Stimulated activated CD8-positive, alpha-beta memory T cell treated with anti-CD3 and anti-CD28 coated beads, Interleukin-15, amount 100 ng/mL, for 48 hours (primary cell): ENCODE results near the gene TP53AIP1.

Source experiments
- DNase-seq, 2 donors: peaks; one replicate each; pipeline ENCODE4 v3.0.0-alpha.2; 2020; ENCODE audit warnings: low read depth in 2 of 2

TP53AIP1 gene

DNA sequence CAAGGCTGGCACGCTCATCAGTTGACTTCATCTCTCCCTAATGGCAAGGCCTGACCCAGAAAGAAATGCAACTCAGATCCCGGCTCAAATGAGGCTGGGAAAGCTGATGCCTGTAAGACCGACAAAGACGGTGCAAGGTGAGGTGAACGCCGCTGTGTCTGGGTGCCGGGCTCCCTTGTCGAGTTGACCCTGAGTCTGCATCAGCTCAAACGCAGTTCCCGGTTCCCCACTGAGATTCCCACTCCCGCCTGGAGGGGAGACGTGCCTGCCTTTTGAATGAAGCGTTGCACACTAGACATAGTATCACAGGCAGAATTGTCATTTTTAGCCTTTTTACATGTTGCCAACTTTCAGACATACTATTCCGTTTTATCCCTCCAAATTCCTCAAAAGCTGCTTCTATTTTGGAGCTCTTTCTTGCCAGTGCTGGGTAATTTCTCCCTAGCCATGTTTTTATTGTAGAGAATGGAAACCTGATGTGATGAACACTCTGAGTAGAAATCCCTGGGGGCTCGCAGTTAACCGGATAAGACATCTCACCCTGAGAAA is 831 bp upstream of the TP53AIP1 start:
- no peak for DNase-seq

DNA sequence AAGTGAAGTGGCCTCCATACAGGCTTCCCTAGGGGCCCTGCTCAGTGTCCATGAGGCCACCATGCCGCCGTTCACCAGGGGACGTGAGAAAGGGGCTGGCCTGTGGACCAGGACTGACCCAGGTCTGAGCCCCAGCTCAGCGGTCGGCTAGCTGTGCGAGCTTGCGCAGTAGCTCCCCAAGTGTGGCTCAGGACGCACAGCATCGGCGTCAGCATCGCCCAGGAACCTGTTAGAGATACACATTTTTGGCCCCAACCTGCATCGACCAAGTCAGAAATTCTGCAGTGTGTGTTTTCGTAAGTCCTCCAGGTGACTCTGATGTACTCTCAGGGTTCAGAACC is 429 bp downstream of the TP53AIP1 start:
- DNase-seq = no peak

DNA sequence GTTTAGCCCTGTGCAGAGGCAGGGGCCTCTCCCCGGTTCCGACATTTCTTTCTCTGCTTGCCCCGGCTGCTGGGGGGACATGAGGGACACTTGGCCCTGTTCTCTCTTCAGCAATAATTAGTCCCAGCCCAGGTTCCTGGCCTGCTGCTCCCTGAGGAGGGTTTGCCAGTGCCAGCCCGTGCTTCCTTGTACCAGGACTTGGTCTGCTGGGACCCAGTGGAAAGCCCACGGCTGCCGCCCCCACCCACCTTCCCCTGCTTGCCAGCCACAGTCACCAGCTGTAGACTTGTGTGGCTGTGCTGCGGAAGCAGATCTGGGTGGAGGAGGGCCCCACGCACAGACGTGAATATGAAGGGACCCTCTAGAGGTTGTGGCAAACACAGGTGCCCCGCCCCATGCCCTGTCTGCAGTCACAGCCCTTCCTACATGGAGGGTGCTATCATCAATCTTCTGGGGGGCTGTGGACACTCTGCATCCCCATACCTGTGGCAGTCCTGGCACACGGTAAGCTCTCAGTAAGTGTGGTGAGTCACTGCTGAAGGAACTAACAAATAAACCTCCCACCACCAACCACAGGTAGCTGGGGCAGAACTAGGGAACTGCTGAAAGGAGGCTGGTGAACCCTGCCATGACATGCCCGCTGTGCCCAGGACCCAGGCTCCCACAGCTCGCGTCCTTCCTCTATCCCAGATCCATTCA is 949 bp downstream of the TP53AIP1 start:
- no peak for DNase-seq

DNA sequence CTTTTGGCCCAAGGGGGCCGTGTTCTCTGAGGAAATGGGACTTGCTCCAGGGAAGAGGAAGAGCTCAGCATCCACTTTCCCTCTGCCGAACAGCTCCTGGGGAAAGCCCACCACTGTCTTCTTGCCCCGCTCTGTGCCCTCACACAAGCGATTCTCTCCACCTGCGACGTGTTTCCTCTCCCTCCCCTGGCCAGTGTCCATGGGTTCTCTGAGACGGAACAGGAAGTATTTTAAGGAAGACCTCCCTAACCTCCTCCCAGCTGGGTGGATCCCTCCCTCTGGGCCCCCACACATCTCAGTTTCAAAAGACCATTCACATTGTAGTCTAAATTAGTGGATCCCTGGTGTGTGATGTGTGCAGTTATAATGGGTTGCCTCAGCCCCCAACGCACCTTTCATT is 1.6 kb downstream of the TP53AIP1 start:
- DNase-seq = no peak

DNA sequence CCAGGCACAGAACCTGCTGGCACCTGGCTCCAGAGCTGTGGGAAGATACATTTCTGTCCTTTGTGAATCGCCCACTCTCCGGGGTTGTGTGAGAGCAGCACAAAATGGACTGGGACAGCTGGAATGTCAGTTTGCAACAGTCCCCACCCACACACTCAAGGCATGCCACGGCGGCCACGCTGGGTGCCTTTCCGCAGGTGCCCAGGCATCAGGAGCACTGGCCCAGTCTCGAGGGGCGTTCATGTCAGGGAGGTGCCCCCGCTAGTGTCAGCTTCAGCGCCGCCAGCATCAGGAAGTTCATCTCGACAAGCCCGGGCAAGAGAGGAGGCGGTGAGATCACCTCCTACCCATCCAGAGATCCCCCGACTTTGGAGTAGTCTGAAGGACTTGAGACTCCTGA is 2.1 kb downstream of the TP53AIP1 start:
- DNase-seq = no peak

DNA sequence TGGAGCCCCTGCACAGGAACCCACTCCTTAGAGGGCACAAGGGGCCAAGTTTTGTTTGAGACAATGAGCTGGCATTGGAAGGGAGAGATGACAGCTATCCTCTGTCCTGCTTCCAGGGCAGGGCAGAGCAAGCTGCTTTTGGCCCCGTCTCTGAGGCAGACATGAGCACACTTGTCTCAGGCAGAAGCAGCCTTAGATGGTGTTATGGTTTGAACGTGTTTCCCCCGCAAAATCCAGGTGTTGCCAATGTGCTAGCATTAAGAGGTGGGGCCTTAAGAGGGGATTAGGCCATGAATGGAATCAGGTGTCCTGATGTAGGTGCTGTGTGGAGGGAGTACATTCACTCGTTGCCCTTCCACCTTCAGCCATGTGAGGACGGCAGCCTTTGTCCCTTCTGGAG is 2.5 kb downstream of the TP53AIP1 start:
- no peak for DNase-seq

DNA sequence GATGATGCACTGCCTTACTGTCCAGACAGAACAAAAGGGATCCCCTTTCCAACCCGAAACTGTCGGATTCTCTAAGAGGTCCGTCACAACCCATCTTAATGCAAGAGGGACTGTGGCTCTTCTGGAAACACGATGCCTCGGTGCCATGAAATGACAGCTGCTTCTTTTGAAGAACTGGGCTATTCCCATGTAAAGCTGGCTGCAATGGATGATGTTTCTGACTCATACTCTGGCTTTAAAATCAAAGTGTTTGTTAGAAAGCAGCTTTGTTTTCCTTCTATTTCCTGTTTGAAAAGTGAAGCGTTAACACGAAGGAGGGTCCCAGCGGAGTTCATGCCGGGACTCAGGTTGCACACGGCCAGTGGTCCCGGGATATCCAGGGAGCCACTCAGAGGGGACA is 3.1 kb downstream of the TP53AIP1 start:
- no peak for DNase-seq

DNA sequence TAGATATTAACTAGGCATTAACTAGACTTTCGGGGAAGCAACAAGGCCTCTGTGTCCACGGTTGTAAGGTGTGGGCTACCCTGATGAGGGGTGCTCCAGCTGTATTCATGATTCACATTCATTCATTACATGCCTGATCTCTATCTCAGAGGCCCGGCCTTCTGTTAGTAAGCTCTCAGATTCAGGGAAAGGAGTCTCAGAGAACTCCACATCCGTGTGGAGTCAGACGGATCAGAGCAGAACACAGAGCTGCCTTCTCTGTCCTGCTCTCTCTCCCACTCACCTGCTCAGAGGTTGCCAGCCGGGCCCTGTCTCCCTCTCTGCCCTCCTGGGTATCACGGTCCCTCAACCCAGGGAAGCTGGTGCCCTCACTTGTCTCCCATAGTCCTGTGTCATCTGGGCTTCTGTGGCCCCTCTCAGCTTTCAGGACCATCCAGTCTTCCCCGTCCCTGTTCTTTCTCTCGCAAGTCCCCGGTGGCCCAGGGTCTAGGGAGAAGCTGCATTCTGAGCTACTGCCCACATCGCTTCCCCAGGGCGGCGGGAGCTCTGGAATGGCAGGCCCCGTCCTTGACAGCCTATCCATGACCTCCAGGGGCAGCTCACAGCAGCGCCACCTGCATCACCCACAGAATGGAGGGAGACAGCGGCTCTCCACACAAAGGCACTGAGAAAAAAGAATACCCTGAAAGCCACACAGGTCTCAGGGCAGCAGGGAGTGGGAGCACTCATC is 4.3 kb downstream of the TP53AIP1 start:
- DNase-seq = no peak

DNA sequence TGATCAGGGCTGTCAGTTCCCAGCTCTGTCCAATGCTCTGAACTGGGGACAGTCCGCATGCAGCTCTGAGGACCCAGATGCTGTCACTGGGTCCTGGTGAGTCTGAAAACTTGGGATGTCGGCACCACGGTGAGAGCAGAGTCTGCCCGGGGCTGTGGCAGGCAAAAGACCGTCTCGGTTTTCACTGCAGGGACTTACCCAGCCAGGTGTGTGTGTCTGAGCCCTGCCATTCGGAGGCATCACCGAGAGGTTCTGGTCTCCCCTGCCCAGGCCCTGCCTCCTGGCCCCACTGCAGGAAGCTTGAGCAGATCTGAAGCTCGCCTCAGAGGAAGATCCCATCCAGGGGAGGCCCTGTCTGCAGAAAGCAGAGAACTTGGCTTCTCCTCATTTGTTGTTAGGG is 5.2 kb downstream of the TP53AIP1 start:
- no peak for DNase-seq

DNA sequence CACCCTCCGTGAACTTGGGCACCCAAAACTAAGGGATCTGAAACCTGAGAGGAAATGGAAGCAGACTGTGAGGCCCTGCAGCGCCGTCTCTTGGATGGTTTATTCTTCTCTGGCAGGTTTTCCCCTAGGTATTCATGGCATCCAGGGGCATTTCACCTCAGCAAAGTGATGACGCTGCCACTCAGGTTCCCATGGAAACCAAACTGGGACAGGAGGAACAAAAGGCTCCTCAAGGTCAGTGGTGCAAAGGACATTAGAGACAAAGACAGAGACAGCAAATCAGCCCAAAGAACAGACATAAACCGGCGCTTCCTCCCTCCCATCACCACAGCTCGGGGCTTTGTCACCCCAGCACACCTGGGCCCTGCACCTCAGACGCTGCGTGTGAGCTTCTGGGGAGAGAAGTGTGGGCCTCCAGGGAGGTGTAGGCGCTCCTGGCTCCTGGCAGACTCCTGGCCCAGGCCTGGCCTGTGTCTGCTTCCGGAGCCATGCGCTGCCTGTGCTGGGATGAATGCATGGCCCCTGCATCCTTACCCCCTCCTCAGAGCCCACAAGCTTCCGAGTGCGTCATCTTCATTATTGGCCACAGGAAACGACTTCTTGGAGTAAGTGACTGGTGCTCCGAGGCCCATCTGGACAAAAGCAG is 5.9 kb downstream of the TP53AIP1 start:
- no peak for DNase-seq

DNA sequence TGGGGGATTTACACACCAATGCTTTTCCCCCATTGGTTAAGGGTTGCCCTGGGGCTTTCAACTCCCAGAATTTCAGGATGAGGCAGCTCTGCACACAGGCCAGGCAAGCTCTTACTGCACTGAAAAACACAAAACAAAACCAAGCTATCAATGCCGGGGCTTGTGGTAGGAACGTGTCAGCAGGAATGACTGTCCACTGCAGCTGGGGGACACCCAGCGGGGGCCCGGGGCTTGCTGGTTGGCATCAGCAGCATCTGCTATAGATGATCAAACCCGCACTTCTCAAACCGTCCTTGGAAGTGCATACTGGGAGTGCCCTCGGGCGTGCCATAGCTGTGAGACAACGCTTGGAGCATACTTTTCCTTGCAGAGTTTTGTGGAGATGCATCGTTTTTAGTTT is 7.7 kb downstream of the TP53AIP1 start:
- no peak for DNase-seq

DNA sequence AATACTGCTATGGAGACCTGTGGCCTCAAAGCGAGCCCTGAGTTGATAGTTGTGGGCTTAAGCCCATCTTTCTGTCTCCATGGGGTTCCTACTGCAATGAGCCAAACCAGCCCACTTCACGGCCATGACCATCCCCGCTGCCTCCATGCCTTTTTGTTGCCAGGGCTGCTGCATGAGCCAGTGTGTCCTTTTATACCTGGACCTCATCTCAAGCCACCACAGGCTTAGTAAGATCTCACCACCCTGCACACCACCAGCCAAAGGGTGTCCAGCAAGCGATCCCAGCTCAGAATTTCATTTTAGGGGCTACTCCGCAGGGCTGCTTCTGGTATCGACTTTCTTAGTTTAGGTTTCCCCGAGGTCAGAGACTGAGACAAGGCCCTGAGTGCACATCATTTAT is 8.3 kb downstream of the TP53AIP1 start:
- DNase-seq = no peak

DNA sequence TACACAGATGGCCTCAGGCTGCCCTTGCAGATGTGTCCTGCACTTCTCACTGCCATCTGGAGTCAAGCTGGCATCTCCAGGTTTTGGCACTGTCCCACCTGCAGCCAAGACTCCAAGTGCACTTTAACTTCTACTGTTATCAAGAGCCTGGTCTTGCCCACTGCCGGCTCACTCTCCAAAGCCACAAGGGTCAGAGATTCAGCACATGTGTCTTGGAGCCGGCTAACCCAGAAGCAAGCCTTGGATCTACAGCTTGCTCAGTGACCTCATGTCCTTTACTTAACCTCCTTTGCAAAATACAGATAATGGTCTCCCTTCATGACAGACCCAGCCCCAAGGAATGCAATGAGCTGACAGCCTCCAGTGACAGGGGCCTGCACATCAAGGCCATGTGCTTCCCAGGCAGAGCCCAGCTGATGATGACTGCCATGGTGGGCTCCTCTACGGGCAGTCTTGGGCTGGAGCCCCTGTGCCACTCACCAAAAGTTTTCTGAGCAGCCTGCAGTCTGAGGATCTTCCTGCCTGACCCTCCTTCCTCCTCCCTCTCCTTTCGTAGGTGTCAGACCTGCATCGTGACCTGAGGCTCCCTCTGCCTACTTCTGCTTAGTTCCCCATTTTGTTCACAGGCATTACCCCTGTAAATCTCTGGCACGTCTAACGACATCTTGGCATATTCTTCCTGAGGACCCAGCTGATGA is 9.0 kb downstream of the TP53AIP1 start:
- no peak for DNase-seq

DNA sequence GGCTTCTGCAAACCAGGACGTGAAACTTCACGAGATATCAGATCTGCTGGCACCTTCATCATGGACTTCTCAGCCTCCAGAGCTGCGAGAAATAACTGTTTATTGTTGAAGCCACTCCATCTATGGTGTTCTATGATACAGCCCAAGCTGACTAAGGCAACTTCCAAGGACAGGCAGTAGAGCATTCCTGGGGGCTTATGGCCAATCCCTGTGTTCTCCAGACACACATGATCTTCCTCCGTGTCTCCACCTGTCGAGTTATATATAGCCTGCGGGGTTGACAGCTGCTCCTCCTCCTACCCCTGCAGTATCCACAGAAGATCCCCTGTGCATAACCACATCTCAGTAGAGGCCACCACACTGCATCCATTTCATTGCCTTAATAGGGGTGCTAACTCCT is 11.0 kb downstream of the TP53AIP1 start:
- no peak for DNase-seq

DNA sequence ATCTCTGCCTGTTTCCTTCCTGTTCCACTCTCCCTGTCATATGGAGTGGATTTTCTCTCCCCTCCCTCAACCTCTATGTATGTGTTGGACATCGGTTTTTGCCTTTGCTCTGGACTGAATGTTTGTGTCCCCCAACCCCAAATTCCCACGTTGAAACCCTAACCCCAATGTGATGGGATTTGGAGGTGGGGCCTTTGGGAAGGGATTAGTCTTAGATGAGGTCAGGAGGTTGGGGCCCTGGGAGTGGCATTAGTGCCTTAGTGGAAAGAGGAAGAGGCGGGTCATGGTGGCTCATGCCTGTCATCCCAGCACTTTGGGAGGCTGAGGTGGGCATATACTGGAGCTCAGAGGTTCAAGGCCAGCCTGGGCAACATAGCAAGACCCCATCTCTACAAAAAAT is 11.6 kb downstream of the TP53AIP1 start:
- no peak for DNase-seq

DNA sequence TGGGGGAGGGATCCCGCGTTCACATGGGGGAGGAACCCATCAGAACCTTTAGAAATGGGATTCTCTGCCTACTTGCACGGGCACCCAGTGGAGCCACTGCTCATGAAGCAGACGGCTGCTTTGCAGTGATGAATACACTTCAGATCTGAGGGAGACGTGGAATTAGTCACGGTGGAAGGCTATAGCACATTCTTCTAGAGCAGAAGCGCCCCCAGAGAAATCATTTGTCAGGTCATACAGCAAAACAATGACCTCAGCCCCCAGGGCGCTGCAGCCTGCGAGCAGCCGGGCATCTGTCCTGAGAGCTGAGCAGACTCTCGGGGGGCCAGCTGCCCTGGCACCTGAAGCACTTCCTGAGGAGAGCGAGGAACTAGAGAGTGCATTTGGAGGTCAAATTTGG is 12.7 kb downstream of the TP53AIP1 start:
- no peak for DNase-seq

DNA sequence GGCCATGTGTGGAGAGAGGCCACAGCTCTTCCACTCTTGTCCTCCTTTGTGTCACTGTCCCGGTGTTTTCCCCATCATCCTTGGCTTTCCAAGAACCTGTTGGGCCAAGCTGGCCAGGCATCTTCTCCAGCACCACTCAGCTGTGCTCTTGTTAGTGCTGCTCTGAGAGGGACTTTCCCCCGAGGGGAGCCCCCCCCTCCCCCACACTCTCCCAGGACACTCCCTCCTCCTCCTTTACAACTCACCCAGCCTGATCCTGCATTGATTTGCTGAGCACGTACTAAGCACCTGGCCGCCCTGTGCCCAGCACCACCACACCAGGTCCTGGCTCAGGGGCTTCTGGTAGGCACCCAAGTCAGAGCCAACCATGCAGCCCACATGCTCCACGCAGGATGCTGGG is 13.2 kb downstream of the TP53AIP1 start:
- DNase-seq = no peak

DNA sequence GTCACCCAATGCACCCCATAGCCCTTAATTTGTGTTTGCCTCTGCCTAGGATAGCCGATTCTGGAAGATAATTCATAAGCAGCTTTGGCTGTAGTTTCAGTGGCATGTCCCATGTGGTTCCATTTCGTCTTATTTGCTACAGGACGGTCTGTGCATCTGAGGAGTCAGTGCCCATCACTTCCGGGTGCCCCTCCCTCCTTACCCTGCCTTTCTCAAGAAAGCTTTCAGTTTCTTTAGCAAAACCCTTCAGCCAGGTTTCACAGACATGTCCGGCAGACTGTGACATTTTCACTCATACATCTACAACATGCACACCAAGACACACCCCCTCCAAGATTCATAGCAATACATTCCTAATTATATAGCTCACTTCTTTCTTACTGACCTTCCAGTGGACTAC is 14.3 kb downstream of the TP53AIP1 start:
- DNase-seq = no peak

DNA sequence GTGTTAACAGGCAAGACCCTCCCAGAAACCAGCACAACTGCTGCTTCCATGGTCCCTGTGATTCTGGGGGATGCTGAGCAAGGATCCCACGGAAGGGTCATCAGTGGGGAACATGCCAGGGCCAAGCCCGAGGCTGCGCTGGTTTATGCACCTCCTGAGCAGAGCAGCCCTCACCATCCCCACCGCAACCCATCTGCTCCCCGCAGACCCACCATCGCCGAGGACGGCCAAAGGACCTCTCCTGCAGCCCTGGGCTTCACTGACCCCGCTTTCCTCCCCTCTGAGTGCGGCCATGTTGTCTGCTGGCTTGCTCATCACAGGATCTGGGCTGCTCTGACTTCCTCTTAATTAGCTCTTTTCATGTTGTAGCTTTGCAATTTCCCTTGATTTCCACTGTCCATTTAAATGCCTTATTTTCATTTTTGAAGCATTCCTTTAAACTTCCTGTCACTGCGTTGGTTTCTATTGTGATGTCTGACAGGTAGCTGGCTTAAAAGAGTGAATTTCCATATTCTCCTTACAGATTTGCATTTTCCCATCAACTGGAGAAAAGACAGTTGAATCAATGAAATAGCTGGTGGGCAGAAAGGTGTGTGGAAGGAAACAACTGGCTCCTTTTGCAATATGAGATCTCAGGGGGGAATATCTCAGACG is 14.9 kb downstream of the TP53AIP1 start:
- no peak for DNase-seq

DNA sequence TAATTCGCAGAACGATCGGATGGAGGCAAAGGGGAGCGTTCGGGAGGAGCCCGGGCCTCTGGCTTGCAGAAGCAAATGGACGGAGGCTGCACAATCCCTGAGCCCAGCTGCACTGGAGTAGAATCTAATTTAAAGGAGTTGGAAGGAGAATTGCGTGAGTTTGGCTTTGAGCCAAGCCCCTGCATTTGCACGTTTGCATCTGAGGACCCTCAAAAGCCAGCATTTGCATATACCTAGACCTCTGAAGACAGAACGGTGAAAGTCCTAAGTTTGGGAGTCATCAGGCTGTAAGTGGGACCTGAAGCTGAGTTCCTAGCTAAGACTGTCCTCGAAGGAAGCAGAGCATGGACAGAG is 15.6 kb downstream of the TP53AIP1 start:
- no peak for DNase-seq

DNA sequence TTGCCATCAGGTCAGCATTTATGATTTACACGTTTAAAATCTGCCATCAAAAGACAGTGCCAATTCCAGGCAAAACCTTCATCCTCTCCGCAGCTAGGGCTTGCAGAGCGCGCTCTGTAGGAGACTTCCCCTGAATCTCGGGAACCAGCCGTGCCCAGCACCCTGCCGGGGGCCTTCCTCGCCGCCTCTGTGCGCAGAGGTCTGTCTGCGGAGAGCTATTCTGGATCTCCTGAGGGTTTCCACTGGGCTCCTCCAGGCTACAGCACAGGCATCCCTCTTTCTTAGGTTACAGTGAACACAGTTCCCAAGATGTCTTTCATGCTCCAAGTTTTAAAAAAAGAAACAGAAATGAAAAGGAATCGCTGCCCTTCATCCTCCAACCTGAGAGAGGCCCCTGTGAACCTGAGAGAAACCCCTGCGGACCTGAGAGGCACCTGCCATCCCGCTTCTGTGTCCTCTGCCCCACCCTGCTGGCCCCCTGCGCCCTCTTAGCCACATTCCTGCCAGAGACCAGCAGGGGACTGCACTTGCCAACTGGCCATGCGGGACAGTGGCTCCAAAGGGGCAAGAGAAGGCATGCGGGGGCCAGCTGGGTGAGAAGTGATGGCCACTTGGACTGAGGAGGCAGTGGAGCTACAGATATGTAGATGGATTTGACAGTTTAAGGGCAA is 16.1 kb downstream of the TP53AIP1 start:
- DNase-seq = no peak
